ENCODE results near the gene ABHD8. TPM values are rescaled to one million over a fixed set of nuclear protein-coding genes. Genes with fewer than 3 reads are reported as not detected.
A peak's percentile ranks its signal among the peaks of the same experiment; 100 is the strongest.

The ABHD8 gene
- total and polyA plus RNA-seq, 4 donors, result 15.9 to 35.6 (median 26.4) TPM

GRCh38 chr19:17341386-17341785 is 38.2 kb upstream of the ABHD8 start:
- Histone ChIP-seq H3K27ac (ENCODE audit: low read depth, low read length) (no peak overlapping the region), H3K4me3 (ENCODE audit: low read depth, low read length) (no peak overlapping the region), H3K36me3 (ENCODE audit: control insufficient read depth, insufficient read depth, low read length) (peaks cover 39% of the 10 kb centered on the region), H3K4me1 (ENCODE audit: control insufficient read depth, insufficient read depth, low read length) (peaks cover 27% of the 10 kb centered on the region), H3K9me3 (ENCODE audit: control insufficient read depth, insufficient read depth, low read length) (no peaks in the 10 kb centered on the region), H3K27me3 (ENCODE audit: control insufficient read depth, insufficient read depth, low read length) (no peaks in the 10 kb centered on the region)
- 96% methylated on average over 15 of the region's 15 CpGs for WGBS (ENCODE audit: insufficient coverage)
- DNase-seq (ENCODE audit: low read depth in 4 of 6, low spot score in 6 of 6), result no peak

GRCh38 chr19:17340871-17341357 is 37.7 kb upstream of the ABHD8 start:
- Histone ChIP-seq H3K9me3 (ENCODE audit: control insufficient read depth, insufficient read depth, low read length) (no peaks in the 10 kb centered on the region), H3K27ac (ENCODE audit: low read depth, low read length) (no peak overlapping the region), H3K4me3 (ENCODE audit: low read depth, low read length) (no peak overlapping the region), H3K4me1 (ENCODE audit: control insufficient read depth, insufficient read depth, low read length) (peaks cover 27% of the 10 kb centered on the region), H3K27me3 (ENCODE audit: control insufficient read depth, insufficient read depth, low read length) (no peaks in the 10 kb centered on the region), H3K36me3 (ENCODE audit: control insufficient read depth, insufficient read depth, low read length) (peaks cover 39% of the 10 kb centered on the region)
- 54% methylated on average over 17 of the region's 17 CpGs for WGBS (ENCODE audit: insufficient coverage)
- no peak for DNase-seq (ENCODE audit: low read depth in 4 of 6, low spot score in 6 of 6)

DNA sequence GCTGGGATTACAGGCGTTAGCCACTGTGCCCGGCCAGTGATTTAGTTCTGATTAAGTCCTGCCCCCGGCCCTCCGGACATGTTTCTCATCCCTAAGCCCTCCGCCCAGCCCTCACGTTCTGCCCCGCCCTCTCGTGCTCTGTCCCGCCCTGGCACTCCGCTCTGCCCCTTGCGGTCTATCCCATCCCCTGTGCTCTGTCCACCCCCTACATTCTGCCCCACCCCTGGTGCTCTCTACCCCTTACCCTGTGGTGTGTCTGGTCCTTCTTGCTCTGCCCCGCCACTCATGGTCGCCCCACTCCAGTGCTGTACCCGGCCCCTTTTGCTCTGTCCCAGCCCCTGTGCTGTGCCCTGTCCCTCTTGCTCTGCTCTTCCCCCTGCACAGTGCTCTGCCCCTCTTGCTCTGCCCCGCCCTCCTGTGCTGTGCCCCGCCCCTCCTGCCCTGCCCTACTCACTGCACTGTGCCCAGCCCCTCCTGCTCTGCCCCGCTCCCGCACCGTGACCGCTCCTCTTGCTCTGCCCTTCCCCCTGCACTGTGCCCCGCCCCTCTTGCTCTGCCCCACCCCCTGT is 37.2 kb upstream of the ABHD8 start:
- Histone ChIP-seq H3K27me3 (ENCODE audit: control insufficient read depth, insufficient read depth, low read length) (no peaks in the 10 kb centered on the region), H3K4me3 (ENCODE audit: low read depth, low read length) (no peak overlapping the region), H3K36me3 (ENCODE audit: control insufficient read depth, insufficient read depth, low read length) (peaks cover 39% of the 10 kb centered on the region), H3K4me1 (ENCODE audit: control insufficient read depth, insufficient read depth, low read length) (peaks cover 31% of the 10 kb centered on the region), H3K27ac (ENCODE audit: low read depth, low read length) (no peak overlapping the region), H3K9me3 (ENCODE audit: control insufficient read depth, insufficient read depth, low read length) (no peaks in the 10 kb centered on the region)
- DNase-seq (ENCODE audit: low read depth in 4 of 6, low spot score in 6 of 6), result no peak
- 41% methylated on average over 19 of the region's 21 CpGs for WGBS (ENCODE audit: insufficient coverage)

- no peak for DNase-seq (ENCODE audit: low read depth in 4 of 6, low spot score in 6 of 6)
- Histone ChIP-seq H3K9me3 (ENCODE audit: control insufficient read depth, insufficient read depth, low read length) (no peaks in the 10 kb centered on the region), H3K36me3 (ENCODE audit: control insufficient read depth, insufficient read depth, low read length) (peaks cover 39% of the 10 kb centered on the region), H3K4me3 (ENCODE audit: low read depth, low read length) (no peak overlapping the region), H3K27me3 (ENCODE audit: control insufficient read depth, insufficient read depth, low read length) (no peaks in the 10 kb centered on the region), H3K27ac (ENCODE audit: low read depth, low read length) (no peak overlapping the region), H3K4me1 (ENCODE audit: control insufficient read depth, insufficient read depth, low read length) (peaks cover 38% of the 10 kb centered on the region)
- 92% methylated on average over 26 of the region's 34 CpGs for WGBS (ENCODE audit: insufficient coverage)
Measured at GRCh38 chr19:17339088-17339741, 36.0 kb upstream of the ABHD8 start.

DNA sequence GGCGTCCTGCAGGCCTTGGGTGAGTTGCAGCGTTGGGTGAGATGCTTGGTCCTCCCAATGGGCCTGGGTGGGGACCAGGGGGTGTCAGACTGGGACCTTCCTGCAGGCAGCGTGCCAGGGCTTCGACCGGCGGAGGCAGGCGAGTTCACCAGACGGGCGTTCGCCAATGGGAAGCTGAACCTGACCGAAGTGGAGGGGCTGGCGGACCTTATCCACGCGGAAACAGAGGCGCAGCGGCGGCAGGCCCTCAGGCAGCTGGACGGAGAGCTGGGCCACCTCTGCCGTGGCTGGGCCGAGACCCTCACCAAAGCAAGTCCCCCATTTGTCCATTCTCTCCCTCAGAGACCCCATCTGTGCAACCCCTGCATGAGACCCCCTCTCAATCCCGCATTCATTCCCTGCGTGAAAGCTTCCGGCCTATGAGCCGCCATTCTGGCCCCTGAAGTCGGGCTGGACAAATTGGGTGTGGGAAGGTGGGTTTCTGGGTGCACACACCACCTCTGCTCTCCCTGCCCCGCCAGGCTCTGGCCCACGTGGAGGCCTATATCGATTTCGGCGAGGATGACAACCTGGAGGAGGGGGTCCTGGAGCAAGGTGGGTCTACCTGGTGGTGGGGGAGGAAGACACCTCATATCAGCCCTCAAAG is 35.3 kb upstream of the ABHD8 start:
- peaks cover 38% of the 10 kb centered on the region for H3K36me3 ChIP-seq (ENCODE audit: control insufficient read depth, insufficient read depth, low read length)
- peaks cover 44% of the 10 kb centered on the region for H3K4me1 ChIP-seq (ENCODE audit: control insufficient read depth, insufficient read depth, low read length)
- H3K4me3 ChIP-seq (ENCODE audit: low read depth, low read length), result peak overlapping the region; percentile 97
- WGBS (ENCODE audit: insufficient coverage), result 88% methylated on average over 20 of the region's 30 CpGs
- no peaks in the 10 kb centered on the region for H3K27me3 ChIP-seq (ENCODE audit: control insufficient read depth, insufficient read depth, low read length)
- no peak overlapping the region for H3K27ac ChIP-seq (ENCODE audit: low read depth, low read length)
- DNase-seq (ENCODE audit: low read depth in 4 of 6, low spot score in 6 of 6), result no peak
- H3K9me3 ChIP-seq (ENCODE audit: control insufficient read depth, insufficient read depth, low read length), result no peaks in the 10 kb centered on the region

DNA sequence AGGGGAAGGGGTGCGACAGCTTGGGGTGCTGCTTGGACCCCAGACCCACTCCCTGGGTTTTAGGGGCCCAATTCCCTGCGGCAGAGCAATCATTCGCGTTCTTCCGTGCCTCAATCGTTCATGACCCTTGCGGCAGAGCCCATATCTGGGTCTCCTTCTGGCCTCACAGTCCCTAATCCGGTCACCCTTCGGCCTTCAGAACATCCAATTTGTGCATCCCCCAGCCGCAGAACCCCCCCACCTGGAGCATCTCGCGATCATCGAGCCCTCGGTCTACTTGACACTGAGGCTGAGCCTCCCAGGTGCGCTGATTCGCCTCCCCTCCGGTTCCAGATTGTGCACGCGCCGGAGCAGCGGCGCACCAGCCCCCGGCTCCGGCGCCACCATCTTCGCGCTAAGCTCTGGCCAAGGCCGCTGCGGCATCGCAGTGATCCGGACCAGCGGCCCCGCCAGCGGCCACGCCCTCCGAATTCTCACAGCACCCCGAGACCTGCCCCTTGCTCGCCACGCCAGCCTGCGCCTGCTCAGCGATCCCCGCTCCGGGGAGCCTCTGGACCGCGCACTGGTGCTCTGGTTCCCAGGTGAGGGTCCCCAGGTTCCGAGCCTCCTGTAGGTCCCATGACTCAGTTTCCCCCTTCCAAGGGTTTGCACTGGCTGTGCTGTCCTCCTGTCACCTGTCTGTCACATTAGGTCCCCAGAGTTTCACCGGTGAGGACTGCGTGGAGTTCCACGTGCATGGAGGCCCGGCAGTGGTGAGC is 34.6 kb upstream of the ABHD8 start:
- Histone ChIP-seq H3K27me3 (ENCODE audit: control insufficient read depth, insufficient read depth, low read length) (no peaks in the 10 kb centered on the region), H3K27ac (ENCODE audit: low read depth, low read length) (peak overlapping the region; percentile 99), H3K9me3 (ENCODE audit: control insufficient read depth, insufficient read depth, low read length) (no peaks in the 10 kb centered on the region), H3K4me1 (ENCODE audit: control insufficient read depth, insufficient read depth, low read length) (peaks cover 51% of the 10 kb centered on the region), H3K36me3 (ENCODE audit: control insufficient read depth, insufficient read depth, low read length) (peaks cover 38% of the 10 kb centered on the region), H3K4me3 (ENCODE audit: low read depth, low read length) (peak overlapping the region; percentile 97)
- WGBS (ENCODE audit: insufficient coverage), result 8% methylated on average over 50 of the region's 50 CpGs
- DNase-seq (ENCODE audit: low read depth in 4 of 6, low spot score in 6 of 6), result no peak

GRCh38 chr19:17336872-17337674 is 33.8 kb upstream of the ABHD8 start, which contains the start of gene GTPBP3:
Gene GTPBP3, plus strand, starts transcription at chr19:17337553. Its CDS starts 59 bp downstream, at chr19:17337612.
- H3K27ac ChIP-seq (ENCODE audit: low read depth, low read length), result peak within 1 kb of the TSS; percentile 99
- H3K27me3 ChIP-seq (ENCODE audit: control insufficient read depth, insufficient read depth, low read length), result no peaks in the 10 kb centered on the region
- WGBS (ENCODE audit: insufficient coverage), result under 1% methylated on average over 41 of the region's 41 CpGs
- peaks cover 57% of the 10 kb centered on the region for H3K4me1 ChIP-seq (ENCODE audit: control insufficient read depth, insufficient read depth, low read length)
- H3K4me3 ChIP-seq (ENCODE audit: low read depth, low read length), result peak within 1 kb of the TSS; percentile 97
- H3K36me3 ChIP-seq (ENCODE audit: control insufficient read depth, insufficient read depth, low read length), result peaks cover 46% of the 10 kb centered on the region
- DNase-seq (ENCODE audit: low read depth in 4 of 6, low spot score in 6 of 6), result peak; percentile 93 to 100 (median 95)
- no peaks in the 10 kb centered on the region for H3K9me3 ChIP-seq (ENCODE audit: control insufficient read depth, insufficient read depth, low read length)

- H3K4me3 ChIP-seq (ENCODE audit: low read depth, low read length), result no peak overlapping the region
- peaks cover 45% of the 10 kb centered on the region for H3K36me3 ChIP-seq (ENCODE audit: control insufficient read depth, insufficient read depth, low read length)
- no peak for DNase-seq (ENCODE audit: low read depth in 4 of 6, low spot score in 6 of 6)
- H3K4me1 ChIP-seq (ENCODE audit: control insufficient read depth, insufficient read depth, low read length), result peaks cover 57% of the 10 kb centered on the region
- no peak overlapping the region for H3K27ac ChIP-seq (ENCODE audit: low read depth, low read length)
- WGBS (ENCODE audit: insufficient coverage), result 93% methylated on average over 4 of the region's 10 CpGs
- H3K27me3 ChIP-seq (ENCODE audit: control insufficient read depth, insufficient read depth, low read length), result no peaks in the 10 kb centered on the region
- H3K9me3 ChIP-seq (ENCODE audit: control insufficient read depth, insufficient read depth, low read length), result no peaks in the 10 kb centered on the region
Measured at GRCh38 chr19:17335575-17335974, 32.4 kb upstream of the ABHD8 start.

Measured in spinal cord (tissue), 10 donors.